HG02943 (cell line): Measurements from ENCODE around the gene CMIP.
"Not testable (repeated sequence)": the region's sequence is repeated elsewhere in the genome, so short reads cannot be mapped to it uniquely, and the experiment has no call there.

Experiments used
- ATAC-seq: cut with Tn5 transposase; IDR thresholded peaks from one replicate; pipeline ENCODE4 v1.9.1; 2021; ENCODE audit warnings: mild to moderate bottlenecking, low read depth, moderate library complexity; ENCODE audit not compliant: unreplicated experiment

The CMIP gene

DNA sequence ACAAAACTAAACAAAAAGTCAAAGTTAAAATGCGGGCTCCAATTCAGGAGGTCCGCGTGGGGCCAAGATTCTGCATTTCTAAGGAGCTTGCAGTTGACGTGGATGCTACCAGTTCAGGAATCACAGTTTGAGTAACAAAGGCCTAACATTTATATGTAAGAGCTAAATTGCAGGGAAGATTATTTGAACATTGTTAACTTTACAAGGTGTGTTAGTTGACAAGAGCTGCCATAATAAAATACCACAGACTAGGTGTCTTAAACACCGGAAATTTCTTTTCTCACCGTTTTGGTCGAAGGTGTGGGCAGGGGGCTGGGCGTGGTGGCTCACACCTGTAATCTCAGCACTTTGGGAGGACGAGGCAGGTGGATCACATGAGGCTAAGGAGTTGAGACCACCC lies 24.8 kb upstream of the CMIP start:
- no peak for ATAC-seq

GRCh38 chr16:81421126-81421525 lies 23.5 kb upstream of the CMIP start:
- no peak for ATAC-seq

DNA sequence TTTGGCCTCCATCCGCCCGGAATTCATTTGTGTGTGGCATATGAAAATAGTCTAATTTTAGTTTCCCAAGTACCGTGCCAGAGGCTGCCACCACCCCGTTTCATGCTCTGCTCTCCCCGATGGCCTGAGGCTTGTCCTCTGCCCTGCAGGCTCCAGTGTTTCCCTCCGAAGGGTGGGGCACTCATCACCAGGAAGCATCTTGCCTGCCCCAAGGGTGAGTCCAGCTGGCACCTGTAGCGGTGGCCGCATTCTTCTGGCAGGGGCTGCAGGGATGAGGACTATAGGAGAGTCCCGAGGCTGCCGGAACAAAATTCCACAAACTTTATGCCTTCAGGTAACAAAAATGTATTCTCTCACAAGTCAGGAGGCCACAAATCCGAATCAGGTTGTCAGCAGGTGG lies 23.1 kb upstream of the CMIP start:
- no peak for ATAC-seq

DNA sequence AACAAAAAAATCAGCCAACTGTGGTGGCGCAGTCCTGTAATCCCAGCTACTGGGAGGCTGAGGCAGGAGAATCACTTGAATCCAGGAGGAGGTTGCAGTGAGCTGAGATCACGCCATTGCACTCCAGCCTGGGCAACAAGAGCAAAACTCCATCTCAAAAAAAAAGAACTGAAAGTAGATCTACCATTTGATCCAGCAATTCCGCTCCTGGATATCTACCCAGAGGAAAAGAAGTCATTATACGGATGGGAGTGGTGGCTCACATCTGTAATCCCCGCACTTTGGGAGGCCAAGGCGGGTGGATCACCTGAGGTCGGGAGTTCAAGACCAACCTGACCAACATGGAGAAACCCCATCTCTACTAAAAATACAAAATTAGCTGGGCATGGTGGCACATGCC lies 22.5 kb upstream of the CMIP start:
- not testable (repeated sequence) for ATAC-seq

DNA sequence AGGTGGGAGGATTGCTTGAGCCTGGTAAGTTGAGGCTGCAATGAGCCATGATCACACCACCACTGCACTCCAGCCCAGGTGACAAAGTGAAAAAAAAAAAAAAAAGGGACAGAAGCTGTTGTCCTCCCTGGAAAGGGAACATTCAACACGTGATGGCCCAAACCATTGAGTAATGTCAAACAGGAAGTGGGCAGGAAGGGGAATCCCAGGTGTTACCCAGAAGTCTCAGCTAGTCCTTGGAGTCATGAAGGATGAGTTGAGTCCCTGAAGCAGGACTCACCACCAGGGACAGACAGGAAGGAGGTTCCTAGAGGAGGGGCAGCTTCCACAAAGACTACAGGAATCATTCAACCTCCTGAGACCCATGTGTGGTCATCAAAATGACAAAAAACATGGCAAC lies 19.8 kb upstream of the CMIP start:
- ATAC-seq: no peak

GRCh38 chr16:81427219-81427618 lies 17.4 kb upstream of the CMIP start:
- no peak for ATAC-seq

- no peak for ATAC-seq
Measured at GRCh38 chr16:81429045-81429521, 15.5 kb upstream of the CMIP start.

GRCh38 chr16:81431554-81432353 lies 12.9 kb upstream of the CMIP start:
- no peak for ATAC-seq

GRCh38 chr16:81432937-81433557 lies 11.6 kb upstream of the CMIP start:
- ATAC-seq: no peak

GRCh38 chr16:81435103-81435502 lies 9.5 kb upstream of the CMIP start:
- ATAC-seq: no peak

- no peak for ATAC-seq
Measured at GRCh38 chr16:81435567-81435966, 9.0 kb upstream of the CMIP start.

GRCh38 chr16:81436386-81436785 lies 8.2 kb upstream of the CMIP start:
- no peak for ATAC-seq

DNA sequence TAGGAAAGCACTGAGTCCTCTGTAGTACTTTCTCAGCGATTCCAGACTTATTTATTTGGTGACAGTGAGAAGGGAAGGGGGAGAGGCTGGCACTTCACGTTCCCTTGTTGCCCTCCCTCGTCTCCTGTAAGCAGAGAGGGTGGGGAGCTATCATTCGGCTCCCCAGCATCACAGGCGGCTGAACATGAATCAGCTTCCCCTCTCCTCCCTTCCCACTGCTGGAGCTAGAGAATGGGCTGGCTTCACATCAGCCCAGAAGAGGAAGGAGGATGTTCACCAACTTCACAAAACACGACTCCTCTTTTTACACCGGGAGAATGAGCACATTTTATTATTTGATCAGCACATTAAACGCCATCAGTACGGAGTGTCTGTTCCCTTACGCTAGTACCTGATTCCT lies 6.7 kb upstream of the CMIP start:
- no peak for ATAC-seq

DNA sequence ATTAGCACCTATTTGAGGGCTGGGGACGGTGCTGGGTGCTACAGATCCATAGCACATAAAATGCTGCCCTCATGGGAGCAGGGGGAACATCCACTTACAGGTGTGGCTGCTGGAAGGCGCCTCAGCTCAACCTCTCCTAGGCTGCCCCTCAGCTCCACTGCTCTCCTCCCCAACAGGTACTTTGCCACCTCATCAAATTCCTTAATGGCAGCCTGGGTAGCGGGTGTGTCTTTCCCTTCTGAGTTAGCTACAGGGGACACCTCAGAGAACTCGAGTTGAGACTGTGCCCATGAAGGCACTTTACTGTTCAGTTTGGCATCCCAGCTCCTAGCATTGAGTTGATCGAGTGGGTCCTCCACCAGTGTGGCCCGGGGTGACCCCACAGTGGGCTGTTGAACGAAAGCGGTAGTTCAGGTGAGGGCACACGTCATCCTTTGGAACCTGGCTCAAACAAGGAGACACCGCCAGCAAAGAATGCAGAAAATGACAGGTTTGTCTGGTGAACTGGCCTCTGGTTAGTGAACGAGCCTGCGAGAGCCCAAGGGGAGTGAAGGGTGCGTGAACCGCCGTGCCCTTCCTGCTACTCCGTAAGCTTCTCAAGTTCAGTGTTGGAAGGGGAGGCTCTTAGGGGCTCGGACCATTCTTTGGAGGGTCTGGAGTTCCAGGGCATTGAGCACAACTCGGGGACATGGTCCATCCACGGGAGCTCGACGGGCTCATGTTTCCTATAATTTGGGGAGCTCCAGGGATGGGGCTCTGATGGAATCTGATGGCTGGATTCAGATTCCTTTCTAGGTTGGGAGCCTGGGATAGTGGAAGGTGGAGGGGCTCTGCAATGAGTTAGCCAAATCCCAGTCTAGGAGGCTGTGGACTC lies 3.5 kb upstream of the CMIP start:
- ATAC-seq: no peak

DNA sequence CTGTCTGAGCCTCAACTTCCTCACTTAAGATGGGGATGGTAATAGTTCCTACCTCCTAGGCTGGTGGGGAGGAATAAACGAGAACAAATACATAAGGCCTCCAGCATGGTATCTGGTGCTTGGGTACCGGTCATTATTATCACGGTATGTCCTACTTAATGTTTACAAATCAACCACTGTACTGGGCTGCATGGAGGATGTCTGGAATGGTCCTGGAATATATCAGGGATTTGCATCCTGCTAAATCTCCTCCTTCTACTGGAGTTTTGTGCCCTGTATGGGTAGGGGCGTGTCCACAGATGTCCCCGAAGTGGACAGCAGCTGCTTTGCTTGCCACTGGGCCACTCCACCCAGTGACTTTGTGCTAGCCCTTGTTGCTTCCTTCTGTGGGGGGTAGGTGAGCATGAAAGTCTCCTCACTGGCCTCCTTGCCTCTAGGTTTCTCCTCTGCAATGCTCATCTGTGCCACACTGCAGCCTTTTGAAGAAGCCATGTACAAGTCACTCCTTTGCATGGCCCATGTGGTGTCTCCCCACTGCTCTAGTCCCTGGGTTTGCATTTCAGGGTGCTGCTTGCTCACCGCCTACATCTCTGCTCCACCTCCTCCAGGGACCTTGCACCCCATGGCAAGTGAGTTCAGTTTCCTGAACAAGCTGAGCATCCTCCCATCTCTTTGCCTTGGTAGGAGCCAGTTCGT lies 2.2 kb upstream of the CMIP start:
- no peak for ATAC-seq

DNA sequence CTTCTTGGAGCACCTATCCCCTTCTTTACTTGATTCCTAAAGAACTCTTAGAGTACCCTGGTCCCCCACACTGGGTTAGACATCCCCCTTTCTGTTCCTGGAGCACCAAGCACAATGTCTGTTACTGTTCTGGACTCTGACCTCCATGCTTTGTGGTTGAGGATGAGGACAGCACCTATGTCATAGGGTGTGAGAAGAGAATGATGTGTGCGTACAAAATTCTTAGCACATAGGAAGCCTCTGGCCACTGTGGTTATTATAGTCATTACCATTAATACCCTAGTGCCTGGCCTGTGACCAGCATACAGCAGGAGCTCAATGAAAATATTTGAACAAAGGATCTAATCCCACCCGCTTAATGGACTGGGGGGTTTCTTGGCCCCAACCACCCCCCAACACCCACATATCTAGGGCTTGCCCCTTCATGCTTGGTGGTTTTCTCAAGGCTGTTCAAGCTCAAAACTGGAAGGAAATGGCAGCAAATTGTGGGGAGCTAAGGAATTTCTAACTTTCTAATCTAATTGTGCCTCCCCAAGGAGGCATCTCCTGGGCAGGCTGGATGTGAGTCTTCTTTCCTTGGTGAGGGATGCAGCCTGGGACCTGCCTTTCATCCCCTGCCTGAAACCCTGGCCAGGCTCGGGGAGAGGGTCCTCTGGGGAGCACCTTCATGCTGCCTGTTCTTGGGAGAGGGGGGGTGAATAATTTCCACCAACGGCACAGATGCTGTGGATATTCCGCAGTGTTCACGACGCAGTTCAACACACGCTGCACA lies 1.5 kb upstream of the CMIP start:
- no peak for ATAC-seq

GRCh38 chr16:81443688-81444447 lies 740 bp upstream of the CMIP start:
- no peak for ATAC-seq

- ATAC-seq: no peak
Measured at GRCh38 chr16:81445143-81445961, 744 bp downstream of the CMIP start.
